DOHH2 (cell line): ENCODE results near the gene MARF1.
"Not testable (repeated sequence)": the region's sequence is repeated elsewhere in the genome, so short reads cannot be mapped to it uniquely, and the experiment has no call there.

Experiments used
- CTCF ChIP-seq: fragments of 200-600 bp; sonication (generic); IDR thresholded peaks from one replicate; pipeline ENCODE4 v1.5.1; 2014; ENCODE audit warnings: antibody characterized with exemption, mild to moderate bottlenecking, low read depth, low read length; ENCODE audit not compliant: poor library complexity, severe bottlenecking
- EZH2phosphoT487 ChIP-seq: fragments of 200-600 bp; sonication (generic); IDR thresholded peaks from 2 replicates; pipeline ENCODE4 v1.6.1; 2017; ENCODE audit warnings: borderline replicate concordance, mild to moderate bottlenecking, antibody characterized with exemption, low read length, moderate library complexity, mixed read lengths

- TF ChIP-seq CTCF, EZH2phosphoT487: not testable (repeated sequence)
Observed at GRCh38 chr16:15655561-15655960, 12.6 kb upstream of the MARF1 start.
